HepG2 (cell line): ENCODE data around the gene KRT36. TPM values are rescaled to one million over a fixed set of nuclear protein-coding genes. Genes with fewer than 3 reads are reported as not detected.

Source experiments
- ATAC-seq: fragments of 200-7000 bp; cut with Tn5 transposase; 3 replicates; pipeline ENCODE4 v1.9.1; 2020; ENCODE audit warnings: mild to moderate bottlenecking, moderate library complexity
- BruUV-seq: library from RNA; stranded (reverse); fragments of 400-500 nt; replicated peaks from 2 replicates; lab custom pipeline; 2021; lab: Mats Ljungman, UMichigan
- CTCF ChIA-PET: fragments of 300-600 bp; formaldehyde crosslinking; extraction: SDS; loops from one replicate; lab custom pipeline; 2021; ENCODE audit warnings: low total read pairs, inconsistent platforms, low intra/inter-chr PET ratio; lab: Yijun Ruan, JAX
- POLR2A ChIA-PET: fragments of 350-600 bp; sonication (Branson Sonifier 250); formaldehyde crosslinking; loops from one replicate; lab custom pipeline; 2020; ENCODE audit warnings: antibody characterized with exemption, inconsistent platforms; lab: Yijun Ruan, JAX
- DNase-seq: peaks from one replicate; pipeline ENCODE4 v3.0.0-alpha.2; 2015; ENCODE audit warnings: low spot score
- FAIRE-seq: peaks from 3 replicates; lab custom pipeline; 2011; peaks lifted over from hg19 to GRCh38; lab: Jason Lieb, UNC
- H2AFZ ChIP-seq: one replicate; pipeline ENCODE4 v1.6.1; 2011; ENCODE audit warnings: low read length, inconsistent platforms
- H3K27ac ChIP-seq: fragments of 300-600 bp; 3 replicates; pipeline ENCODE4 v1.8.0; 2011; ENCODE audit warnings: mixed run types, mild to moderate bottlenecking, mixed read lengths, low read length, inconsistent platforms; ENCODE audit not compliant: insufficient read depth; ENCODE audit errors: extremely low read length
- H3K27me3 ChIP-seq, 2 experiments: fragments of 200-600 bp in 1 of 2; 2 replicates in 1 of 2; 3 replicates in 1 of 2; pipeline versions ENCODE4 v1.6.0 to v1.8.0; 2011; ENCODE audit warnings: low read length in 2 of 2, mild to moderate bottlenecking in 2 of 2, moderate library complexity in 2 of 2, inconsistent platforms in 1 of 2; ENCODE audit not compliant: insufficient read depth in 2 of 2, control insufficient read depth in 1 of 2
- H3K36me3 ChIP-seq, 2 experiments: fragments of 200-600 bp in 1 of 2; replicated peaks in 1 of 2; 2 replicates in 1 of 2; 3 replicates in 1 of 2; pipeline versions ENCODE4 v1.5.1 to v1.8.0; 2011; ENCODE audit warnings: low read length in 2 of 2, inconsistent platforms in 1 of 2; ENCODE audit not compliant: insufficient read depth in 2 of 2, control insufficient read depth in 1 of 2
- H3K4me1 ChIP-seq: 2 replicates; pipeline ENCODE4 v1.5.1; 2012; ENCODE audit warnings: low read length, inconsistent platforms; ENCODE audit not compliant: insufficient read depth
- H3K4me2 ChIP-seq: 2 replicates; pipeline ENCODE4 v1.6.0; 2011; ENCODE audit warnings: low read depth, low read length, inconsistent platforms
- H3K4me3 ChIP-seq, 3 experiments: fragments of 200-600 bp in 1 of 3; sonication (generic), shearing (Covaris generic) in 1 of 3; replicated peaks in 1 of 3; 2 replicates each; pipeline ENCODE4 v1.5.1; 2011 to 2016; ENCODE audit warnings: low read length in 3 of 3, inconsistent platforms in 2 of 3, low read depth in 2 of 3, mild to moderate bottlenecking in 2 of 3, control low read depth in 1 of 3, mixed read lengths in 1 of 3; ENCODE audit not compliant: insufficient read depth in 1 of 3
- H3K79me2 ChIP-seq: one replicate; pipeline ENCODE4 v1.6.1; 2011; ENCODE audit warnings: low read length, inconsistent platforms; ENCODE audit not compliant: insufficient read depth
- H3K9ac ChIP-seq: 2 replicates; pipeline ENCODE4 v1.6.0; 2011; ENCODE audit warnings: mild to moderate bottlenecking, low read depth, low read length, inconsistent platforms; ENCODE audit not compliant: insufficient read depth
- H3K9me3 ChIP-seq: 2 replicates; pipeline ENCODE4 v1.5.1; 2012; ENCODE audit warnings: mild to moderate bottlenecking, low read length
- H4K20me1 ChIP-seq: 2 replicates; pipeline ENCODE4 v1.6.0; 2011; ENCODE audit warnings: inconsistent platforms, mild to moderate bottlenecking, low read length, moderate library complexity; ENCODE audit not compliant: insufficient read depth
- ARNT ChIP-seq: fragments of 450-650 bp; IDR thresholded peaks from 2 replicates; pipeline ENCODE4 v1.6.1; 2017
- FOXA1 ChIP-seq, 2 experiments: fragments of 450-650 bp in 1 of 2; sonication (generic) in 1 of 2; formaldehyde crosslinking in 1 of 2; IDR thresholded peaks; 2 replicates each; pipeline versions ENCODE4 v1.4.0 to v1.6.1; 2016 to 2020; ENCODE audit warnings: missing genetic modification reagents in 1 of 2
- MED1 ChIP-seq: sonication (generic); formaldehyde crosslinking; IDR thresholded peaks from 2 replicates; pipeline ENCODE4 v1.4.0; 2020; ENCODE audit warnings: missing genetic modification reagents
- MIXL1 ChIP-seq: IDR thresholded peaks from 2 replicates; pipeline ENCODE4 v1.6.1; 2016
- RARG ChIP-seq: sonication (generic); formaldehyde crosslinking; IDR thresholded peaks from 2 replicates; pipeline ENCODE4 v1.4.0; 2020; ENCODE audit warnings: low read depth, mild to moderate bottlenecking, missing genetic modification reagents
- ZFP90 ChIP-seq: sonication (generic); formaldehyde crosslinking; IDR thresholded peaks from 2 replicates; pipeline ENCODE4 v1.8.0; 2022; ENCODE audit warnings: missing genetic modification reagents, mild to moderate bottlenecking, inconsistent platforms, borderline replicate concordance
- ZNF337 ChIP-seq: sonication (generic); formaldehyde crosslinking; IDR thresholded peaks from 2 replicates; pipeline ENCODE4 v1.5.1; 2020; ENCODE audit warnings: missing genetic modification reagents, low read depth, mild to moderate bottlenecking, borderline replicate concordance
- ZNF430 ChIP-seq: sonication (generic); formaldehyde crosslinking; IDR thresholded peaks from 2 replicates; pipeline ENCODE4 v1.9.0; 2021; ENCODE audit warnings: mild to moderate bottlenecking, missing genetic modification reagents
- WGBS: methylation state at CpG from one replicate; pipeline ENCODE4 v1.1.6; 2017; ENCODE audit warnings: low lambda C conversion rate; 5-methylcytosine and 5-hydroxymethylcytosine counted together
- in situ Hi-C: cut with HindIII; loops from 2 replicates; pipeline ENCODE4 v1.10.0; 2017; ENCODE audit warnings: low pct_unique_long_range_greater_than_20kb; ENCODE audit not compliant: extremely low pct_ligation_motif_present
- intact Hi-C: fragments of 100-400 bp; cut with micrococcal nuclease; formaldehyde crosslinking; loops from one replicate; pipeline ENCODE4 v1.10.0; 2022; ENCODE audit not compliant: unreplicated experiment
- polyA plus RNA-seq, 8 experiments: library from polyadenylated mRNA; depleted of rRNA in 3 of 8; stranded (reverse) in 7 of 8; unstranded in 1 of 8; fragments of >200 nt; fragmentation: Illumina TruSeq in 4 of 8; extraction: Trizol in 4 of 8; gene quantifications; 2 replicates each; pipeline versions ENCODE4 v1.2.1 to v1.2.3, GENCODE V29; 2011 to 2016; ENCODE audit warnings: low read depth in 4 of 8, missing spikeins in 1 of 8, mixed read lengths in 1 of 8; ENCODE audit not compliant: insufficient read depth in 1 of 8
- total RNA-seq, 5 experiments: library from RNA; depleted of rRNA; stranded (reverse); fragments of >200 nt; fragmentation: Illumina TruSeq; extraction: Trizol; gene quantifications; 2 replicates each; pipeline ENCODE4 v1.2.3, GENCODE V29; 2016; ENCODE audit warnings: low read depth in 1 of 5
- TF ChIP-seq, protein P1 (sequence below): sonication (generic); formaldehyde crosslinking; IDR thresholded peaks from 2 replicates; pipeline ENCODE4 v1.8.1; 2023; ENCODE audit warnings: mild to moderate bottlenecking, moderate library complexity, missing genetic modification reagents
- TF ChIP-seq, protein P2 (sequence below): sonication (generic); formaldehyde crosslinking; IDR thresholded peaks from 2 replicates; pipeline ENCODE4 v1.5.1; 2020; ENCODE audit warnings: mild to moderate bottlenecking, missing genetic modification reagents, moderate library complexity
- TF ChIP-seq, protein P3 (sequence below): sonication (generic); formaldehyde crosslinking; IDR thresholded peaks from 2 replicates; pipeline ENCODE4 v1.4.0; 2020; ENCODE audit warnings: missing genetic modification reagents, borderline replicate concordance
- TF ChIP-seq, protein P4 (sequence below): IDR thresholded peaks from 2 replicates; pipeline ENCODE4 v1.4.0; 2020; ENCODE audit warnings: mild to moderate bottlenecking, missing genetic modification reagents

KRT36 gene
- total and polyA plus RNA-seq, 2 of the 13 experiments (the other 11 are each of a cell fraction or from before 2014, with no cell fraction given), result not detected

DNA sequence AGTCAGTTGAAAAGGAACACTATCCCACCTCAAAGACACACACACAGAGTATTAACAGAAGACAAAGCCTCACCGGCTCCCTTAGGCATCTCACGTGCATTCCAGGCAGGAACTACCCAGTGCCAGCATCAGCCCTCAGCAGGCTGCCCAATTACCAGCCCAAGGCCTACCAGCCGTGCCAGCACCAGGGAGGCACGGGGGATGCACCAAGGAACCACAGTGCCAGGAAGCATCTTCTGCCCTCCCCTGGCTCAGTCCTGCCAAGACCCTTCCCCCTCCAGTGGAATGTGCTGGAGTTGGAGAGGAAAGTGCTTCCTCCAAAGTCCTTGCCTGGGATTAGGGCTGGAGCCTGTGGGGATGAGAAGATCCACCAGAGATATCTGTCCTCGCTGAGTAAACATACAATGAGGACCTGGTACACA is 49.4 kb upstream of the KRT36 start:
- peaks cover 70% of the 10 kb centered on the region for H3K4me1 ChIP-seq
- POLR2A ChIA-PET, result no interaction called here
- in situ Hi-C loops, result no loop called here
- no peak overlapping the region for H3K27ac ChIP-seq
- H4K20me1 ChIP-seq, result no peaks in the 10 kb centered on the region
- no peaks in the 10 kb centered on the region for H3K79me2 ChIP-seq
- CTCF ChIA-PET, result no interaction called here
- H3K4me3 ChIP-seq, result no peak overlapping the region
- FAIRE-seq, result no peak
- BruUV-seq, result no TSS peak
- H3K36me3 ChIP-seq, result no peaks in the 10 kb centered on the region
- DNase-seq, result peak; percentile 76
- WGBS, result 10% methylated on average over 4 of the region's 5 CpGs
- peaks cover 2 to 12% of the 10 kb centered on the region in 2 experiments; a peak in 1 of 5 replicates for H3K27me3 ChIP-seq
- H3K9ac ChIP-seq, result no peak overlapping the region
- no peaks in the 10 kb centered on the region for H3K9me3 ChIP-seq
- intact Hi-C loops, result loop anchor here (10.0 kb wide), 1 partner anchor 124 kb away; no protein-coding TSS in a partner anchor
- H2AFZ ChIP-seq, result no peak overlapping the region
- H3K4me2 ChIP-seq, result peak overlapping the region; percentile 8; the same call in 1 of the 2 replicates
- peak; percentile 25; the same call in 2 of the 3 replicates for ATAC-seq
- no peak for TF ChIP-seq RARG (CRISPR knock-in tag)
- TF ChIP-seq ZNF430 (CRISPR knock-in tag), result no peak
- TF ChIP-seq ARNT, result no peak
- TF ChIP-seq FOXA1 (IDR thresholded peaks at IDR 0.05), result no peak
- TF ChIP-seq FOXA1 (CRISPR knock-in tag; IDR thresholded peaks at IDR 0.05), result peak; percentile 51
- 0 out of 2 replicates have a peak, but pooled peaks have one; percentile 38 for TF ChIP-seq ZFP90 (CRISPR knock-in tag)
- TF ChIP-seq, protein P1, sequence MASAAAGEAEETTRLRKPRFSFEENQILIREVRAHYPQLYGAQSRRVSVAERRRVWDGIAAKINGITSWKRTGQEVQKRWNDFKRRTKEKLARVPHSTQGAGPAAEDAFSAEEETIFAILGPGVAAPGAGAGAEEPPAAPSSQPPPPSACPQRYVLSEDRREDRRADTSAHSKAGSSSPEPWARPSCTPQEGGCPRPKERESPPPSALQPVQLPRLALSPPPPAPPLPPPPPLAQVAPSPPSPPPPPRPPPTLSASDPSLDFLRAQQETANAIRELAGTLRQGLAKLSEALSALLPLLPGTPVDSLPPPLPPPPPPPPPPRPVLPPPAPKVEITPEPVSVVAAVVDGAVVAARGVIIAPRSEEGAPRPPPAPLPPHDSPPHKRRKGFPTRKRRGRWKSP (CRISPR knock-in tag), result no peak
- TF ChIP-seq, protein P2, sequence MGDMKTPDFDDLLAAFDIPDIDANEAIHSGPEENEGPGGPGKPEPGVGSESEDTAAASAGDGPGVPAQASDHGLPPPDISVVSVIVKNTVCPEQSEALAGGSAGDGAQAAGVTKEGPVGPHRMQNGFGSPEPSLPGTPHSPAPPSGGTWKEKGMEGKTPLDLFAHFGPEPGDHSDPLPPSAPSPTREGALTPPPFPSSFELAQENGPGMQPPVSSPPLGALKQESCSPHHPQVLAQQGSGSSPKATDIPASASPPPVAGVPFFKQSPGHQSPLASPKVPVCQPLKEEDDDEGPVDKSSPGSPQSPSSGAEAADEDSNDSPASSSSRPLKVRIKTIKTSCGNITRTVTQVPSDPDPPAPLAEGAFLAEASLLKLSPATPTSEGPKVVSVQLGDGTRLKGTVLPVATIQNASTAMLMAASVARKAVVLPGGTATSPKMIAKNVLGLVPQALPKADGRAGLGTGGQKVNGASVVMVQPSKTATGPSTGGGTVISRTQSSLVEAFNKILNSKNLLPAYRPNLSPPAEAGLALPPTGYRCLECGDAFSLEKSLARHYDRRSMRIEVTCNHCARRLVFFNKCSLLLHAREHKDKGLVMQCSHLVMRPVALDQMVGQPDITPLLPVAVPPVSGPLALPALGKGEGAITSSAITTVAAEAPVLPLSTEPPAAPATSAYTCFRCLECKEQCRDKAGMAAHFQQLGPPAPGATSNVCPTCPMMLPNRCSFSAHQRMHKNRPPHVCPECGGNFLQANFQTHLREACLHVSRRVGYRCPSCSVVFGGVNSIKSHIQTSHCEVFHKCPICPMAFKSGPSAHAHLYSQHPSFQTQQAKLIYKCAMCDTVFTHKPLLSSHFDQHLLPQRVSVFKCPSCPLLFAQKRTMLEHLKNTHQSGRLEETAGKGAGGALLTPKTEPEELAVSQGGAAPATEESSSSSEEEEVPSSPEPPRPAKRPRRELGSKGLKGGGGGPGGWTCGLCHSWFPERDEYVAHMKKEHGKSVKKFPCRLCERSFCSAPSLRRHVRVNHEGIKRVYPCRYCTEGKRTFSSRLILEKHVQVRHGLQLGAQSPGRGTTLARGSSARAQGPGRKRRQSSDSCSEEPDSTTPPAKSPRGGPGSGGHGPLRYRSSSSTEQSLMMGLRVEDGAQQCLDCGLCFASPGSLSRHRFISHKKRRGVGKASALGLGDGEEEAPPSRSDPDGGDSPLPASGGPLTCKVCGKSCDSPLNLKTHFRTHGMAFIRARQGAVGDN (CRISPR knock-in tag), result peak; percentile 18; the same call in 1 of the 2 replicates
- TF ChIP-seq, protein P3, sequence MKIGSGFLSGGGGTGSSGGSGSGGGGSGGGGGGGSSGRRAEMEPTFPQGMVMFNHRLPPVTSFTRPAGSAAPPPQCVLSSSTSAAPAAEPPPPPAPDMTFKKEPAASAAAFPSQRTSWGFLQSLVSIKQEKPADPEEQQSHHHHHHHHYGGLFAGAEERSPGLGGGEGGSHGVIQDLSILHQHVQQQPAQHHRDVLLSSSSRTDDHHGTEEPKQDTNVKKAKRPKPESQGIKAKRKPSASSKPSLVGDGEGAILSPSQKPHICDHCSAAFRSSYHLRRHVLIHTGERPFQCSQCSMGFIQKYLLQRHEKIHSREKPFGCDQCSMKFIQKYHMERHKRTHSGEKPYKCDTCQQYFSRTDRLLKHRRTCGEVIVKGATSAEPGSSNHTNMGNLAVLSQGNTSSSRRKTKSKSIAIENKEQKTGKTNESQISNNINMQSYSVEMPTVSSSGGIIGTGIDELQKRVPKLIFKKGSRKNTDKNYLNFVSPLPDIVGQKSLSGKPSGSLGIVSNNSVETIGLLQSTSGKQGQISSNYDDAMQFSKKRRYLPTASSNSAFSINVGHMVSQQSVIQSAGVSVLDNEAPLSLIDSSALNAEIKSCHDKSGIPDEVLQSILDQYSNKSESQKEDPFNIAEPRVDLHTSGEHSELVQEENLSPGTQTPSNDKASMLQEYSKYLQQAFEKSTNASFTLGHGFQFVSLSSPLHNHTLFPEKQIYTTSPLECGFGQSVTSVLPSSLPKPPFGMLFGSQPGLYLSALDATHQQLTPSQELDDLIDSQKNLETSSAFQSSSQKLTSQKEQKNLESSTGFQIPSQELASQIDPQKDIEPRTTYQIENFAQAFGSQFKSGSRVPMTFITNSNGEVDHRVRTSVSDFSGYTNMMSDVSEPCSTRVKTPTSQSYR (CRISPR knock-in tag), result 0 out of 2 replicates have a peak, but pooled peaks have one; percentile 15
- TF ChIP-seq, protein P4, sequence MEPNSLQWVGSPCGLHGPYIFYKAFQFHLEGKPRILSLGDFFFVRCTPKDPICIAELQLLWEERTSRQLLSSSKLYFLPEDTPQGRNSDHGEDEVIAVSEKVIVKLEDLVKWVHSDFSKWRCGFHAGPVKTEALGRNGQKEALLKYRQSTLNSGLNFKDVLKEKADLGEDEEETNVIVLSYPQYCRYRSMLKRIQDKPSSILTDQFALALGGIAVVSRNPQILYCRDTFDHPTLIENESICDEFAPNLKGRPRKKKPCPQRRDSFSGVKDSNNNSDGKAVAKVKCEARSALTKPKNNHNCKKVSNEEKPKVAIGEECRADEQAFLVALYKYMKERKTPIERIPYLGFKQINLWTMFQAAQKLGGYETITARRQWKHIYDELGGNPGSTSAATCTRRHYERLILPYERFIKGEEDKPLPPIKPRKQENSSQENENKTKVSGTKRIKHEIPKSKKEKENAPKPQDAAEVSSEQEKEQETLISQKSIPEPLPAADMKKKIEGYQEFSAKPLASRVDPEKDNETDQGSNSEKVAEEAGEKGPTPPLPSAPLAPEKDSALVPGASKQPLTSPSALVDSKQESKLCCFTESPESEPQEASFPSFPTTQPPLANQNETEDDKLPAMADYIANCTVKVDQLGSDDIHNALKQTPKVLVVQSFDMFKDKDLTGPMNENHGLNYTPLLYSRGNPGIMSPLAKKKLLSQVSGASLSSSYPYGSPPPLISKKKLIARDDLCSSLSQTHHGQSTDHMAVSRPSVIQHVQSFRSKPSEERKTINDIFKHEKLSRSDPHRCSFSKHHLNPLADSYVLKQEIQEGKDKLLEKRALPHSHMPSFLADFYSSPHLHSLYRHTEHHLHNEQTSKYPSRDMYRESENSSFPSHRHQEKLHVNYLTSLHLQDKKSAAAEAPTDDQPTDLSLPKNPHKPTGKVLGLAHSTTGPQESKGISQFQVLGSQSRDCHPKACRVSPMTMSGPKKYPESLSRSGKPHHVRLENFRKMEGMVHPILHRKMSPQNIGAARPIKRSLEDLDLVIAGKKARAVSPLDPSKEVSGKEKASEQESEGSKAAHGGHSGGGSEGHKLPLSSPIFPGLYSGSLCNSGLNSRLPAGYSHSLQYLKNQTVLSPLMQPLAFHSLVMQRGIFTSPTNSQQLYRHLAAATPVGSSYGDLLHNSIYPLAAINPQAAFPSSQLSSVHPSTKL (CRISPR knock-in tag), result peak; percentile 24; the same call in 1 of the 2 replicates
- TF ChIP-seq ZNF337 (CRISPR knock-in tag), result no peak
- no peak for TF ChIP-seq MED1 (CRISPR knock-in tag)
- TF ChIP-seq MIXL1 (CRISPR knock-in tag), result no peak
